Hepatocyte (in vitro differentiated cells): ENCODE data around the gene SLC18A2. TPM values are rescaled to one million over a fixed set of nuclear protein-coding genes. Genes with fewer than 3 reads are reported as not detected.

Source experiments
- DNase-seq: peaks from one replicate; pipeline ENCODE4 v3.0.0-alpha.2; 2016; ENCODE audit warnings: low spot score
- H2AFZ ChIP-seq: fragments of 200-600 bp; sonication (generic); 2 replicates; pipeline ENCODE4 v1.6.0; 2016; ENCODE audit warnings: antibody characterized with exemption, mild to moderate bottlenecking
- H3K27ac ChIP-seq: fragments of 200-600 bp; sonication (generic); 2 replicates; pipeline ENCODE4 v1.5.1; 2016; ENCODE audit warnings: mild to moderate bottlenecking
- H3K27me3 ChIP-seq: fragments of 200-600 bp; sonication (generic); 2 replicates; pipeline ENCODE4 v1.6.1; 2016
- H3K36me3 ChIP-seq: fragments of 200-600 bp; sonication (generic); replicated peaks from 2 replicates; pipeline ENCODE4 v1.5.1; 2016; ENCODE audit warnings: low read depth; ENCODE audit not compliant: insufficient read depth
- H3K4me1 ChIP-seq: fragments of 200-600 bp; sonication (generic); 2 replicates; pipeline ENCODE4 v1.5.1; 2016; ENCODE audit warnings: mild to moderate bottlenecking, moderate library complexity; ENCODE audit not compliant: insufficient read depth
- H3K4me2 ChIP-seq: fragments of 200-600 bp; sonication (generic); 2 replicates; pipeline ENCODE4 v1.6.0; 2016
- H3K4me3 ChIP-seq: fragments of 200-600 bp; sonication (generic); 2 replicates; pipeline ENCODE4 v1.5.1; 2016; ENCODE audit warnings: mild to moderate bottlenecking
- H3K79me2 ChIP-seq: fragments of 200-600 bp; sonication (generic); 2 replicates; pipeline ENCODE4 v1.6.0; 2017; ENCODE audit warnings: mild to moderate bottlenecking
- H3K9me2 ChIP-seq: fragments of 200-600 bp; sonication (generic); replicated peaks from 2 replicates; pipeline ENCODE4 v1.6.0; 2017; ENCODE audit warnings: mild to moderate bottlenecking; ENCODE audit not compliant: insufficient read depth
- H3K9me3 ChIP-seq: fragments of 200-600 bp; sonication (generic); 2 replicates; pipeline ENCODE4 v1.5.1; 2016; ENCODE audit warnings: low read depth, mild to moderate bottlenecking
- H4K20me1 ChIP-seq: fragments of 200-600 bp; sonication (generic); 2 replicates; pipeline ENCODE4 v1.6.0; 2016; ENCODE audit warnings: mild to moderate bottlenecking; ENCODE audit not compliant: insufficient read depth, poor library complexity, severe bottlenecking
- EZH2 ChIP-seq: fragments of 200-600 bp; sonication (generic); IDR thresholded peaks from 2 replicates; pipeline ENCODE4 v1.6.1; 2016; ENCODE audit warnings: antibody characterized with exemption, mild to moderate bottlenecking, borderline replicate concordance
- EZH2phosphoT487 ChIP-seq: fragments of 200-600 bp; sonication (generic); IDR thresholded peaks from one replicate; pipeline ENCODE4 v1.6.1; 2018; ENCODE audit warnings: antibody characterized with exemption, mild to moderate bottlenecking, low read depth, moderate library complexity; ENCODE audit not compliant: unreplicated experiment, severe bottlenecking
- WGBS: methylation state at CpG from one replicate; pipeline ENCODE4 v1.1.6; 2016; ENCODE audit warnings: low lambda C conversion rate; ENCODE audit errors: missing lambda C conversion rate; 5-methylcytosine and 5-hydroxymethylcytosine counted together
- polyA plus RNA-seq: library from polyadenylated mRNA; unstranded; fragments of >200 nt; fragmentation: Nextera tagmentation; extraction: Ambion mirVana; gene quantifications from 2 replicates; pipeline ENCODE4 v1.2.1, GENCODE V29; 2016
- total RNA-seq: library from RNA; depleted of rRNA; stranded (reverse); fragments of >200 nt; gene quantifications from 2 replicates; pipeline ENCODE4 v1.2.3, GENCODE V29; 2014
- TF ChIP-seq, protein P1 (sequence below): fragments of 200-600 bp; sonication (generic); IDR thresholded peaks from 2 replicates; pipeline ENCODE4 v1.5.1; 2016; ENCODE audit warnings: antibody characterized with exemption, mild to moderate bottlenecking; ENCODE audit not compliant: poor library complexity

Gene SLC18A2
- total and polyA plus RNA-seq, 2 experiments from 2014 or later: 1.3 to 1.6 TPM

DNA sequence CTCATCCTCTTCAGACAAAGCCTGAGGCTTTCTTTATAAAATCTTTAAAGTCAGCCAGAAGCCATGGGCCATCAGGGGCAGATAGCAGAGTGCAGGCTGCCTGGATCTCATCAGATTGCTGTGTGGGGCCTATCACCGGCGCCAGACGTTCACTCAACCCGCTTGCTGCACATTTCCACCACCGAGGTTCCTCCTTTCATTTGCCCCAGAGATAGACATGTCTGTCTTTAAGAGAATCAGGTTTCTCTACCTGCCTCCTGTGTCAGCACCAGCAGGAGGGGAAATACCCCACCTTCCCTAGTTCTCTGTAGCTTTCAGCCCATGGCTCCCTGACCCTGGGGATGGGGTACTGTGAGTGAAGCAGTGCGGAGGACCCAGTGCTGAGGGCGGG lies 22.0 kb downstream of the SLC18A2 start:
- H2AFZ ChIP-seq: no peak overlapping the region
- H3K4me2 ChIP-seq: no peak overlapping the region
- 76% methylated on average over 7 of the region's 7 CpGs for WGBS
- no peaks in the 10 kb centered on the region for H3K27me3 ChIP-seq
- no peak for TF ChIP-seq EZH2phosphoT487
- TF ChIP-seq, protein P1, sequence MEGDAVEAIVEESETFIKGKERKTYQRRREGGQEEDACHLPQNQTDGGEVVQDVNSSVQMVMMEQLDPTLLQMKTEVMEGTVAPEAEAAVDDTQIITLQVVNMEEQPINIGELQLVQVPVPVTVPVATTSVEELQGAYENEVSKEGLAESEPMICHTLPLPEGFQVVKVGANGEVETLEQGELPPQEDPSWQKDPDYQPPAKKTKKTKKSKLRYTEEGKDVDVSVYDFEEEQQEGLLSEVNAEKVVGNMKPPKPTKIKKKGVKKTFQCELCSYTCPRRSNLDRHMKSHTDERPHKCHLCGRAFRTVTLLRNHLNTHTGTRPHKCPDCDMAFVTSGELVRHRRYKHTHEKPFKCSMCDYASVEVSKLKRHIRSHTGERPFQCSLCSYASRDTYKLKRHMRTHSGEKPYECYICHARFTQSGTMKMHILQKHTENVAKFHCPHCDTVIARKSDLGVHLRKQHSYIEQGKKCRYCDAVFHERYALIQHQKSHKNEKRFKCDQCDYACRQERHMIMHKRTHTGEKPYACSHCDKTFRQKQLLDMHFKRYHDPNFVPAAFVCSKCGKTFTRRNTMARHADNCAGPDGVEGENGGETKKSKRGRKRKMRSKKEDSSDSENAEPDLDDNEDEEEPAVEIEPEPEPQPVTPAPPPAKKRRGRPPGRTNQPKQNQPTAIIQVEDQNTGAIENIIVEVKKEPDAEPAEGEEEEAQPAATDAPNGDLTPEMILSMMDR: no peak
- no peak for TF ChIP-seq EZH2
- H3K4me3 ChIP-seq: no peak overlapping the region
- H3K36me3 ChIP-seq: no peaks in the 10 kb centered on the region
- H3K27ac ChIP-seq: no peak overlapping the region
- H4K20me1 ChIP-seq: no peaks in the 10 kb centered on the region
- no peaks in the 10 kb centered on the region for H3K9me2 ChIP-seq
- no peaks in the 10 kb centered on the region for H3K79me2 ChIP-seq
- no peaks in the 10 kb centered on the region for H3K9me3 ChIP-seq
- H3K4me1 ChIP-seq: peaks cover 14% of the 10 kb centered on the region
- DNase-seq: no peak

DNA sequence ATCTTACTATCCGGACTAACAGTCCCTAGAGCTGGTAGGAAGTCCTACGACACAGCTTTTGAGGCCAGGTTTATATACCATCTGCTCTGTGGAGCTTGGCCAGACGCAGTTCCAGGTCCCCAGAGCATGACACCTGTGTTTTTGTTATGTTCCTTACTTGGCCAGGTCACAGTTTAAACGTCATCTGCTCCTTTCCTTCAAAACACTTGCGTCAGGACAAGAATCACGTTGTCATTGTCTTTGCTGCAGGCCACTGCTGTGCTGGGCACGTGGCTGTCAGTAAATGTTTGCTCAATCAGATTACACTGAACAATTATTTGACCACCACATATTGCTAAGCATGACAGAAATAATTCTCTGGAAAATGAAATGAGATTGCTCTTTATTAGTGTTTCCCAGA lies 23.9 kb downstream of the SLC18A2 start:
- no peaks in the 10 kb centered on the region for H3K9me3 ChIP-seq
- H3K27me3 ChIP-seq: no peaks in the 10 kb centered on the region
- 66% methylated on average over 7 of the region's 7 CpGs for WGBS
- no peak overlapping the region for H3K27ac ChIP-seq
- TF ChIP-seq, protein P1: no peak
- TF ChIP-seq EZH2phosphoT487: no peak
- TF ChIP-seq EZH2: no peak
- DNase-seq: peak; percentile 15
- H3K79me2 ChIP-seq: no peaks in the 10 kb centered on the region
- H3K4me1 ChIP-seq: peaks cover 14% of the 10 kb centered on the region
- H3K4me2 ChIP-seq: no peak overlapping the region
- H3K4me3 ChIP-seq: no peak overlapping the region
- H3K9me2 ChIP-seq: no peaks in the 10 kb centered on the region
- no peak overlapping the region for H2AFZ ChIP-seq
- no peaks in the 10 kb centered on the region for H4K20me1 ChIP-seq
- H3K36me3 ChIP-seq: no peaks in the 10 kb centered on the region

- H3K9me3 ChIP-seq: no peaks in the 10 kb centered on the region
- no peaks in the 10 kb centered on the region for H4K20me1 ChIP-seq
- TF ChIP-seq EZH2phosphoT487 (no peak), EZH2 (no peak)
- TF ChIP-seq, protein P1: no peak
- no peaks in the 10 kb centered on the region for H3K9me2 ChIP-seq
- H3K36me3 ChIP-seq: no peaks in the 10 kb centered on the region
- H3K27ac ChIP-seq: no peak overlapping the region
- WGBS: 87% methylated on average over 9 of the region's 9 CpGs
- H3K4me2 ChIP-seq: no peak overlapping the region
- no peak overlapping the region for H2AFZ ChIP-seq
- no peak overlapping the region for H3K4me3 ChIP-seq
- no peaks in the 10 kb centered on the region for H3K79me2 ChIP-seq
- H3K4me1 ChIP-seq: no peaks in the 10 kb centered on the region
- H3K27me3 ChIP-seq: no peaks in the 10 kb centered on the region
- no peak for DNase-seq
Observed at GRCh38 chr10:117266400-117266799, 25.5 kb downstream of the SLC18A2 start.

GRCh38 chr10:117266812-117267211 lies 25.9 kb downstream of the SLC18A2 start:
- H3K4me3 ChIP-seq: no peak overlapping the region
- 91% methylated on average over 2 of the region's 2 CpGs for WGBS

More at GRCh38 chr10:117266812-117267211, 25.9 kb downstream of the SLC18A2 start:
- no peak overlapping the region for H3K4me2 ChIP-seq
- no peaks in the 10 kb centered on the region for H3K79me2 ChIP-seq
- no peak for DNase-seq
- no peaks in the 10 kb centered on the region for H3K4me1 ChIP-seq
- H3K27ac ChIP-seq: no peak overlapping the region
- H2AFZ ChIP-seq: no peak overlapping the region
- H3K27me3 ChIP-seq: no peaks in the 10 kb centered on the region
- H3K9me3 ChIP-seq: no peaks in the 10 kb centered on the region
- TF ChIP-seq EZH2phosphoT487 (no peak), EZH2 (no peak)
- TF ChIP-seq, protein P1: no peak
- H4K20me1 ChIP-seq: no peaks in the 10 kb centered on the region
- H3K36me3 ChIP-seq: no peaks in the 10 kb centered on the region
- no peaks in the 10 kb centered on the region for H3K9me2 ChIP-seq
